NCI-H2196 treated with DMSO at 0.1 percent for 48 hours (cell line): Measurements from ENCODE around the gene CLCNKA.

Experiments used
- DNase-seq: peaks from one replicate; lab custom pipeline; 2025; ENCODE audit not compliant: unreplicated experiment; lab: John Stamatoyannopoulos, UW

Gene CLCNKA

GRCh38 chr1:16076031-16076864 lies 54.4 kb downstream of the CLCNKA start:
- DNase-seq = no peak

GRCh38 chr1:16076865-16077238 lies 55.0 kb downstream of the CLCNKA start:
- DNase-seq = no peak

GRCh38 chr1:16077406-16078245 lies 55.8 kb downstream of the CLCNKA start:
- no peak for DNase-seq

- peak; percentile 73 for DNase-seq
Measured at GRCh38 chr1:16078925-16079656, 57.3 kb downstream of the CLCNKA start.

GRCh38 chr1:16080422-16081150 lies 58.8 kb downstream of the CLCNKA start:
- no peak for DNase-seq

GRCh38 chr1:16081636-16082035 lies 59.8 kb downstream of the CLCNKA start:
- no peak for DNase-seq

GRCh38 chr1:16082283-16083038 lies 60.6 kb downstream of the CLCNKA start:
- no peak for DNase-seq

- no peak for DNase-seq
Measured at GRCh38 chr1:16083486-16083885, 61.6 kb downstream of the CLCNKA start.
